Right atrium auricular region (tissue), 2 donors: ENCODE measurements around the gene ONECUT3. TPM values are rescaled to one million over a fixed set of nuclear protein-coding genes. Genes with fewer than 3 reads are reported as not detected.

Experiments
- DNase-seq: peaks from one replicate; pipeline ENCODE4 v3.0.0-alpha.2; 2019; ENCODE audit warnings: low spot score
- H3K27ac ChIP-seq, 2 donors: fragments of 200-600 bp; sonication (generic); 1 replicate in 1 of 2; 2 replicates in 1 of 2; pipeline ENCODE4 v1.5.1; 2016 to 2019
- H3K27me3 ChIP-seq, 2 donors: fragments of 200-600 bp; sonication (generic); one replicate each; pipeline versions ENCODE4 v1.5.1 to v1.6.0; 2017 to 2019
- H3K36me3 ChIP-seq: fragments of 200-600 bp; sonication (generic); one replicate; pipeline ENCODE4 v1.5.1; 2016
- H3K4me1 ChIP-seq, 2 donors: fragments of 200-600 bp; sonication (generic); one replicate each; pipeline versions ENCODE4 v1.5.1 to v1.6.0; 2017 to 2019
- H3K4me3 ChIP-seq, 2 donors: fragments of 200-600 bp; sonication (generic); 1 replicate in 1 of 2; 2 replicates in 1 of 2; pipeline ENCODE4 v1.5.1; 2017 to 2019; ENCODE audit warnings: mild to moderate bottlenecking in 1 of 2, moderate library complexity in 1 of 2
- H3K9me3 ChIP-seq, 2 donors: fragments of 200-600 bp; sonication (generic); one replicate each; pipeline ENCODE4 v1.5.1; 2019
- microRNA counts, 2 donors: library from miRNA; unstranded; fragments of <30 nt; microRNA quantifications; one replicate each; lab custom pipeline; 2016 to 2017
- microRNA-seq, 2 donors: library from miRNA; unstranded; fragments of <30 nt; microRNA quantifications; one replicate each; pipeline ENCODE4, GENCODE V29; 2016 to 2017; ENCODE audit warnings: borderline number of aligned reads in 2 of 2, borderline replicate concordance in 1 of 2
- total RNA-seq, 2 donors: library from RNA; depleted of rRNA; stranded (reverse); fragments of >200 nt; gene quantifications; one replicate each; pipeline ENCODE4 v1.1.0, GENCODE V29; 2016
- TF ChIP-seq, protein P1 (sequence below), 2 donors: fragments of 200-600 bp; sonication (generic); IDR thresholded peaks; one replicate each; pipeline ENCODE4 v1.5.1; 2019; ENCODE audit warnings: antibody characterized with exemption in 2 of 2

Gene ONECUT3
- total RNA-seq, 2 donors from 2014 or later: not detected

- Histone ChIP-seq H3K36me3 (peaks cover 25% of the 10 kb centered on the region), H3K4me1 (peaks cover 0 to 29% of the 10 kb centered on the region in 2 donors), H3K4me3 (no peak overlapping the region), H3K27ac (no peak overlapping the region), H3K9me3 (no peaks in the 10 kb centered on the region), H3K27me3 (no peaks in the 10 kb centered on the region)
- TF ChIP-seq, protein P1, sequence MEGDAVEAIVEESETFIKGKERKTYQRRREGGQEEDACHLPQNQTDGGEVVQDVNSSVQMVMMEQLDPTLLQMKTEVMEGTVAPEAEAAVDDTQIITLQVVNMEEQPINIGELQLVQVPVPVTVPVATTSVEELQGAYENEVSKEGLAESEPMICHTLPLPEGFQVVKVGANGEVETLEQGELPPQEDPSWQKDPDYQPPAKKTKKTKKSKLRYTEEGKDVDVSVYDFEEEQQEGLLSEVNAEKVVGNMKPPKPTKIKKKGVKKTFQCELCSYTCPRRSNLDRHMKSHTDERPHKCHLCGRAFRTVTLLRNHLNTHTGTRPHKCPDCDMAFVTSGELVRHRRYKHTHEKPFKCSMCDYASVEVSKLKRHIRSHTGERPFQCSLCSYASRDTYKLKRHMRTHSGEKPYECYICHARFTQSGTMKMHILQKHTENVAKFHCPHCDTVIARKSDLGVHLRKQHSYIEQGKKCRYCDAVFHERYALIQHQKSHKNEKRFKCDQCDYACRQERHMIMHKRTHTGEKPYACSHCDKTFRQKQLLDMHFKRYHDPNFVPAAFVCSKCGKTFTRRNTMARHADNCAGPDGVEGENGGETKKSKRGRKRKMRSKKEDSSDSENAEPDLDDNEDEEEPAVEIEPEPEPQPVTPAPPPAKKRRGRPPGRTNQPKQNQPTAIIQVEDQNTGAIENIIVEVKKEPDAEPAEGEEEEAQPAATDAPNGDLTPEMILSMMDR (IDR thresholded peaks at IDR 0.05): no peak
- no peak for DNase-seq
Measured at GRCh38 chr19:1830568-1830967, 77.3 kb downstream of the ONECUT3 start.

MicroRNA genes within 50 kb of the gene (microRNA counts, 767-probe panel; counts per million panel counts)
- 0 to 31.0 counts per million in 2 donors for microRNA hsa-miR-1909-3p (lab: Ali Mortazavi, UCI)

Small RNAs within 50 kb of the gene (microRNA-seq; reads per million reads assigned to microRNA genes)
- gene MIR1909: 0 to 0.71 reads per million in 2 donors

Other genes with a start within 250 kb of the ONECUT3 start
- gene ADAMTSL5, start 240.5 kb upstream of the ONECUT3 start, total RNA-seq: 10 to 100 TPM; 14.5 to 27.2 TPM
- gene PLK5, start 229.4 kb upstream of the ONECUT3 start, total RNA-seq: not detected
- gene MEX3D, start 185.2 kb upstream of the ONECUT3 start, total RNA-seq: 10 to 100 TPM in 1 of 2 donors, 1 to 10 TPM in 1; 7.5 to 17.0 TPM
- 10 to 100 TPM; 64.3 to 86.8 TPM for gene MBD3, start 160.6 kb upstream of the ONECUT3 start, total RNA-seq
- gene UQCR11, start 148.0 kb upstream of the ONECUT3 start, total RNA-seq: 100 to 1,000 TPM; 172 to 191 TPM
- 10 to 100 TPM; 18.5 to 28.7 TPM for gene TCF3, start 100.9 kb upstream of the ONECUT3 start, total RNA-seq
- gene ATP8B3, start 58.8 kb downstream of the ONECUT3 start, total RNA-seq: under 1 TPM; 0.51 to 0.74 TPM
- gene REXO1, start 95.0 kb downstream of the ONECUT3 start, total RNA-seq: 10 to 100 TPM in 1 of 2 donors, 1 to 10 TPM in 1; 9.6 to 12.1 TPM
- gene KLF16, start 110.1 kb downstream of the ONECUT3 start, total RNA-seq: 1 to 10 TPM; 4.4 to 5.6 TPM
- 10 to 100 TPM; 92.6 to 99.5 TPM for gene ABHD17A, start 132.0 kb downstream of the ONECUT3 start, total RNA-seq
- 1 to 10 TPM; 1.7 to 4.0 TPM for gene ADAT3, start 151.9 kb downstream of the ONECUT3 start, total RNA-seq
- gene SCAMP4, start 151.9 kb downstream of the ONECUT3 start, total RNA-seq: 10 to 100 TPM; 35.0 to 42.1 TPM
- gene CSNK1G2, start 187.7 kb downstream of the ONECUT3 start, total RNA-seq: 10 to 100 TPM; 29.0 to 35.8 TPM